HG02763 (cell line): ENCODE results near the gene TDRD15.
"Not testable (repeated sequence)": the region's sequence is repeated elsewhere in the genome, so short reads cannot be mapped to it uniquely, and the experiment has no call there.

ENCODE experiments used
- ATAC-seq: cut with Tn5 transposase; IDR thresholded peaks from one replicate; pipeline ENCODE4 v1.9.1; 2021; ENCODE audit warnings: mild to moderate bottlenecking, moderate library complexity; ENCODE audit not compliant: unreplicated experiment

The TDRD15 gene

GRCh38 chr2:21142149-21142548, 18.4 kb downstream of the TDRD15 start:
- no peak for ATAC-seq

GRCh38 chr2:21146638-21147037, 22.9 kb downstream of the TDRD15 start:
- ATAC-seq = no peak

- ATAC-seq = no peak
Observed at GRCh38 chr2:21148718-21149117, 24.9 kb downstream of the TDRD15 start.

DNA sequence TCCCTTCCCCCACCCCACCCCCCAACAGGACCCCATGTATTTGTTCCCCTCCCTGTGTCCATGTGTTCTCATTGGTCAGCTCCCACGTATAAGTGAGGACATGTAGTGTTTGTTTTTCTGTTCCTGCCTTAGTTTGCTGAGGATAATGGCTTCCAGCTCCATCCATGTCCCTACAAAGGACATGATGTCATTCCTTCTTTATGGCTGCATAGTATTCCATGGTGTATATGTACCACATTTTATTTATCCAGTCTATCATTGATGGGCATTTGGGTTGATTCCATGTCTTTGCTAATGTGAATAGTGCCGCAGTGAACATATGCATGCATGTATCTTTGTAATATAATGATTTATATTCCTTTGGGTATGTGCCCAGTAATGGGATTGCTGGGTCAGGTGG, 27.5 kb downstream of the TDRD15 start:
- not testable (repeated sequence) for ATAC-seq

- ATAC-seq = no peak
Observed at GRCh38 chr2:21155365-21156136, 31.8 kb downstream of the TDRD15 start.

- no peak for ATAC-seq
Observed at GRCh38 chr2:21161122-21161521, 37.4 kb downstream of the TDRD15 start.

DNA sequence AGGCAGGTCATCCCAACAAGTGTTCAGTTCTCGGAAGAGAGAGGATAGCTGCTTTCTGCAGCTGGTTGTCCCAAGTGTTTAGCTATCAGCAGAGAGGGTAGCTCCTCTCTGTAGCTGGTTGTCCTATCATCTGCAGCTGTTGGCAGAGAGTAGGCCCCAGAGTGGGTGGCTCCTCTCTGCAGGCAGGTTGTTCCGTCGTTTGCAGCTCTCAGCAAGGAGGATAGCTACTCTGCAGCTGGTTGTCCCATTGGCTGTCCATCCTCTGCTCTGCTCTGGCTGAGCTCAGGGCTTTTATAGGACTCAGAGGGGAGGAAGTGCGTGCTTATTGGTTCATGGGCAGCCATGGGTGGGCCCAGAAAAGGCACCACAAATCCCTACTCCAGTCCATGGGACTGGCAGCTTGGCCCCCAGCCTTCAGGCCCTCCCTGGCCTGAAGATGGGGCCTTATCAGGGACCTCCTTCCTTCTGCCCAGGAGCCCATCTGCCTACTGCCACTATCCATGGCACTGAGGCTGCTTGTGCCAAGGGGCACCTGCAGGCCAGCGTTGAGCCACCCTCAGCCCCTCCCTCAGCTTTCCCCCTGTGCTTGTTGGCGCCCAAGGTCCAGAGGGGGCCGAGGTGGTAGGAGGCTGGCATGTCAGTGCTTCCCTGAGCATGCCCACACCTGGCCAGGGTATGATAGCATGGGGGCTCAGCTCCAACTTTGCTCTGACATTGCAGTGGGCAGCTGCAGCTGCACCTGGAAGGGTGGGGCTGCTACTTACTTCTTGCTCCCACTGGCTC, 38.3 kb downstream of the TDRD15 start:
- no peak for ATAC-seq

DNA sequence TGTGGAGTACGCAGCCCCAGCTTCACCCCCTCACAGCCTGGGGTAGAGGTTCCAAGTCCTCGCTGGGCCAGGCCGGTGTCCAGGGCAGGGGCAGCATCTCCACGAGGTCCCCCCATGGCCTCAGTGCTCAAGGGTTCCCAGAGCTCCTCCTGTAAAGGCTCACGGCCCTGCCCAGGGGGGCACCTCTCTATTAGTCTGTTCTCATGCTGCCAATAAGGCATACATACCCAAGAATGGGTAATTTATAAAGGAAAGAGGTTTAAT, 38.8 kb downstream of the TDRD15 start:
- no peak for ATAC-seq

DNA sequence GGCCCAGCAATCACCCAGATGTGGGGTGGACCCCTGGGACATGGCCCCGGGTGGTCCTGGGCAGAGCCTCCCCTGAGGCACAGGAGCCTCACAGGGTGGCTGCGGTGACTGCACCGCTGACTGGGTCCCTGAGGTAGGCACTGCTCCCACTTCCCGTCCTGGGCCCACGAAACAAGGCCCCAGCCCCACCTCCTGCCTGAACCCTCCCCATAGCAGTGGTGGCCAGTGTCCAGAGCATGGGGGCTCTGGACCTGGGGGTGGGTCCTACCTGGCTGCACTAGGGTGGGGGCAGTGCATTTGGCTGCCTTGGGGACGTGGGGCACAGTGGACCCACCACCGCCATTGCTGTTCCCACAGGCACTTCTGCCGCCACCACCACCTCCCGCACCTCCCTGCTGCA, 39.4 kb downstream of the TDRD15 start:
- ATAC-seq = no peak

DNA sequence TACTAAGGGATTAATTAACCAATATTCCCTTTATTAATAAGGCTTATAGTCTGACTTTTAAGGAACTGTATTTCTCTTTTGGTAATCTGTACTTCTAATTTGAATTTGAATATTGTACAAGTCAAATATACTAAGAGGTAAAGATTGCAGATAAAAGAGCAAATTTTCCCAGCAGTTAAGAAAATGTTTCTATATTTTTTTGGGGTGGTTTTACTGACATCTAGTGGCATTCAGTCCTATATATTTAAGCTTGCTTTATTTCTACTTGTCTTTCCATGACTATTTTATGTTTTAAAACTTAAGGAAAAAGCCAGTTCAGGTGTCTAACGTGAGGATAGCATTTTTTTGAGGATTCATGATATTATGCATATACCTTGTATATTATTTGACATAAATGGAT, 41.6 kb downstream of the TDRD15 start:
- ATAC-seq = no peak

DNA sequence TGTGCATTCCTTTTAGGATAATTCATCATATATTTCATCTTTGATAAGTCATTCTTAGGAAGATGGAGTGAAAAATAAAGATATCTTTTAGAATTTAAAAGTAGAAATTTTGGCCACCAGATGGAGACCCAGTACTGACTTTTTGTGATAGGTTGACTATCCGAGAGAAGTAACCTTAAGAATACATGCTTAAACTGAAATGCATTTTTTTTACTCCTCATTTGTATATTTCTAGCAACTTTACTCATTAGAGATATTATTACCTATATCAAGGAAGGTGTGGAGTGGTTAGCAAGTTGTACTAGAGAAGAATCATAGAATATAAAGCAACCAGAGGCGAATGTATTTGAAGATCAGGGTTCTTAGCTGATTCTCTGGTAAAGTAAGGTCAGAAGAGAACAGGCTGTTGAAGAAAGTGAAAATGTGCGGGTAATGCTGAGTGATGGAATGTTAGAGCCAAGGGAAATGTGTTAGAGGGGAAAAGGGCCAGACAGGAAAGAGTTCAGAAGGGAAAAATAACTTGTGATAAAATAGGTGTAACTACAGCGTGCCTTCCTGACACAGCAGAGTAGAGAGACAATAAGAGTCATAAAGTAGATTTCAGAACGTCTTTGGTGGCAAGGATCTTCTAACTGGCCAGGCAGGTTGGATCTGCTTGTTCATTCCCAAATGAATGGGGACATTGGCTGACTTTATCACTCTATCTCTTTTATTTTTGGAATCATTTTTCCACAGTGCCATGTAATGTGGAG, 52.3 kb downstream of the TDRD15 start:
- no peak for ATAC-seq

- no peak for ATAC-seq
Observed at GRCh38 chr2:21181957-21182356, 58.2 kb downstream of the TDRD15 start.

GRCh38 chr2:21183306-21183705, 59.5 kb downstream of the TDRD15 start:
- no peak for ATAC-seq

- ATAC-seq = no peak
Observed at GRCh38 chr2:21183726-21184125, 60.0 kb downstream of the TDRD15 start.

DNA sequence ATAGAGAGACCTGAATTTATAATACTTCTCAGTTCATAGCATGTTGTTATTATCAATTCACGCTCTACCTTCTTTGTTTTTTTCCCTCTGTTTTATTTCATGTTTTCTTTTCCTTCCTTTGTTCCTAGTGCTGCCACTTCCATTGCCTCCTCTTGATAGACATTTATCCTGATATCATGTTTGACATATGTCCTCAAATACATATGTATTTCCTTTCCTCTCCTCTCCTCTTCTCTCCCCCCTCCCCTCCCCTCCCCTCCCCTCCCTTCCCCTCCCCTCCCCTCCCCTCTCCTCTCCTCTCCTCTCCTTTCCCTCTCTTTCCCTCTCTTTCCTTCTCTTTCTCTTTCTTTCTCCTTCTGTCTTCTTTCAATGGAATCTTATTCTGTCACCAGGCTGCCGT, 67.8 kb downstream of the TDRD15 start:
- no peak for ATAC-seq
